ENCODE measurements around the gene CYSLTR2.

GRCh38 chr13:48646791-48647190 is 6.9 kb upstream of the CYSLTR2 start:
- TF ChIP-seq, protein P1, sequence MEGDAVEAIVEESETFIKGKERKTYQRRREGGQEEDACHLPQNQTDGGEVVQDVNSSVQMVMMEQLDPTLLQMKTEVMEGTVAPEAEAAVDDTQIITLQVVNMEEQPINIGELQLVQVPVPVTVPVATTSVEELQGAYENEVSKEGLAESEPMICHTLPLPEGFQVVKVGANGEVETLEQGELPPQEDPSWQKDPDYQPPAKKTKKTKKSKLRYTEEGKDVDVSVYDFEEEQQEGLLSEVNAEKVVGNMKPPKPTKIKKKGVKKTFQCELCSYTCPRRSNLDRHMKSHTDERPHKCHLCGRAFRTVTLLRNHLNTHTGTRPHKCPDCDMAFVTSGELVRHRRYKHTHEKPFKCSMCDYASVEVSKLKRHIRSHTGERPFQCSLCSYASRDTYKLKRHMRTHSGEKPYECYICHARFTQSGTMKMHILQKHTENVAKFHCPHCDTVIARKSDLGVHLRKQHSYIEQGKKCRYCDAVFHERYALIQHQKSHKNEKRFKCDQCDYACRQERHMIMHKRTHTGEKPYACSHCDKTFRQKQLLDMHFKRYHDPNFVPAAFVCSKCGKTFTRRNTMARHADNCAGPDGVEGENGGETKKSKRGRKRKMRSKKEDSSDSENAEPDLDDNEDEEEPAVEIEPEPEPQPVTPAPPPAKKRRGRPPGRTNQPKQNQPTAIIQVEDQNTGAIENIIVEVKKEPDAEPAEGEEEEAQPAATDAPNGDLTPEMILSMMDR (conservative IDR thresholded peaks at IDR 0.05; ENCODE audit: low read depth, low read length) = no peak
- no peak for TF ChIP-seq EZH2 (IDR thresholded peaks at IDR 0.05; ENCODE audit: low read length, unreplicated experiment)

Measured in PC-3 (cell line).